Testis (tissue), 3 donors: Measurements from ENCODE around the gene SNX17. TPM values are rescaled to one million over a fixed set of nuclear protein-coding genes. Genes with fewer than 3 reads are reported as not detected.

ENCODE experiments used
- DNase-seq: peaks from one replicate; pipeline ENCODE4 v3.0.0-alpha.2; 2019
- H3K27ac ChIP-seq, 2 donors: fragments of 200-600 bp; sonication (generic); one replicate each; pipeline ENCODE4 v1.5.1; 2019
- H3K27me3 ChIP-seq: fragments of 200-600 bp; sonication (generic); one replicate; pipeline ENCODE4 v1.5.1; 2019
- H3K36me3 ChIP-seq: fragments of 200-600 bp; sonication (generic); one replicate; pipeline ENCODE4 v1.5.1; 2017; ENCODE audit warnings: low read depth; ENCODE audit errors: missing control alignments
- H3K4me1 ChIP-seq: fragments of 200-600 bp; sonication (generic); one replicate; pipeline ENCODE4 v1.5.1; 2019
- H3K4me3 ChIP-seq, 2 donors: fragments of 200-600 bp; sonication (generic); one replicate each; pipeline ENCODE4 v1.5.1; 2017 to 2019
- H3K9me3 ChIP-seq: fragments of 200-600 bp; sonication (generic); one replicate; pipeline ENCODE4 v1.5.1; 2017
- CTCF ChIP-seq, 3 experiments: fragments of 450-650 bp in 2 of 3; fragments of 200-600 bp in 1 of 3; sonication (generic) in 1 of 3; IDR thresholded peaks; one replicate each; pipeline ENCODE4 v1.5.1; 2016 to 2019; ENCODE audit warnings: antibody characterized with exemption in 3 of 3, mild to moderate bottlenecking in 2 of 3, moderate library complexity in 1 of 3
- POLR2A ChIP-seq: fragments of 450-650 bp; IDR thresholded peaks from one replicate; pipeline ENCODE4 v1.6.1; 2017; ENCODE audit warnings: antibody characterized with exemption, mild to moderate bottlenecking, moderate library complexity
- WGBS, 2 donors: methylation state at CpG; one replicate each; pipeline ENCODE4 v1.1.5; 2018; 5-methylcytosine and 5-hydroxymethylcytosine counted together
- intact Hi-C: fragments of 100-400 bp; cut with DNase I; formaldehyde crosslinking; loops from one replicate; pipeline ENCODE4 v1.15.1; 2023; ENCODE audit warnings: low total_unique reads
- polyA plus RNA-seq: library from polyadenylated mRNA; stranded (reverse); fragments of 350-450 nt; fragmentation: Illumina TruSeq; extraction: RNeasy Lipid Tissue Mini Kit (QIAGEN cat#74804); gene quantifications from one replicate; pipeline ENCODE4 v1.2.3, GENCODE V29; 2014; ENCODE audit warnings: low read depth, low replicate concordance; ENCODE audit not compliant: insufficient read depth
- total RNA-seq, 2 donors: library from RNA; depleted of rRNA; stranded (reverse); fragments of >200 nt; gene quantifications; one replicate each; pipeline ENCODE4 v1.2.3, GENCODE V29; 2016

SNX17 gene
- total and polyA plus RNA-seq, 3 donors from 2014 or later: 79.3 to 104 (median 96.5) TPM

- DNase-seq: no peak
- 63 to 77% methylated on average over 2 of the region's 2 CpGs for WGBS, 2 donors
- TF ChIP-seq POLR2A: no peak
- TF ChIP-seq CTCF (IDR thresholded peaks at IDR 0.05): no peak
- intact Hi-C loops: no loop called here
- no peaks in the 10 kb centered on the region for H3K9me3 ChIP-seq
- no peaks in the 10 kb centered on the region for H3K27me3 ChIP-seq
- H3K4me1 ChIP-seq: peaks cover 8% of the 10 kb centered on the region
- peak overlapping the region; percentile 81 to 91 for H3K27ac ChIP-seq
- no peaks in the 10 kb centered on the region for H3K36me3 ChIP-seq
- peak overlapping the region in 1 of 2 donors; percentile 81 for H3K4me3 ChIP-seq
Measured at GRCh38 chr2:27379383-27379835, 9.0 kb downstream of the SNX17 start.

GRCh38 chr2:27379836-27380625 lies 9.6 kb downstream of the SNX17 start:
- no peaks in the 10 kb centered on the region for H3K27me3 ChIP-seq
- peak; percentile 70 for DNase-seq
- intact Hi-C loops: no loop called here
- H3K36me3 ChIP-seq: no peaks in the 10 kb centered on the region
- peak overlapping the region; percentile 81 to 91 for H3K27ac ChIP-seq
- H3K4me1 ChIP-seq: peaks cover 8% of the 10 kb centered on the region
- peak overlapping the region; percentile 81 to 84 for H3K4me3 ChIP-seq
- 1 to 2% methylated on average over 11 to 32 of the region's 35 CpGs for WGBS, 2 donors
- TF ChIP-seq CTCF (IDR thresholded peaks at IDR 0.05) (no peak), POLR2A (no peak)
- no peaks in the 10 kb centered on the region for H3K9me3 ChIP-seq

- intact Hi-C loops: no loop called here
- 9 to 11% methylated on average over 36 to 64 of the region's 67 CpGs for WGBS, 2 donors
- no peaks in the 10 kb centered on the region for H3K36me3 ChIP-seq
Measured at GRCh38 chr2:27380626-27381545, 10.5 kb downstream of the SNX17 start, which contains the start of gene ZNF513. TSS of gene ZNF513 (minus strand) at chr2:27380734. CDS start at chr2:27380526, 208 bp downstream.

More at GRCh38 chr2:27380626-27381545, 10.5 kb downstream of the SNX17 start, which contains the start of gene ZNF513:
- peak; percentile 24 for TF ChIP-seq POLR2A
- no peak for TF ChIP-seq CTCF (IDR thresholded peaks at IDR 0.05)
- no peaks in the 10 kb centered on the region for H3K9me3 ChIP-seq
- DNase-seq: peak; percentile 97
- peaks cover 8% of the 10 kb centered on the region for H3K4me1 ChIP-seq
- peak within 1 kb of the TSS; percentile 81 to 84 for H3K4me3 ChIP-seq
- H3K27ac ChIP-seq: peak within 1 kb of the TSS; percentile 90 to 91
- no peaks in the 10 kb centered on the region for H3K27me3 ChIP-seq
